ENCODE measurements around the gene NUP58.
"Not testable (repeated sequence)": the region's sequence is repeated elsewhere in the genome, so short reads cannot be mapped to it uniquely, and the experiment has no call there.

Gene NUP58

GRCh38 chr13:25306671-25307464 lies 5.4 kb downstream of the NUP58 start:
- DNase-seq: no peak

- no peak for DNase-seq
Measured at GRCh38 chr13:25310891-25311290, 9.5 kb downstream of the NUP58 start.

GRCh38 chr13:25318946-25319345 lies 17.5 kb downstream of the NUP58 start:
- DNase-seq: not testable (repeated sequence)

DNA sequence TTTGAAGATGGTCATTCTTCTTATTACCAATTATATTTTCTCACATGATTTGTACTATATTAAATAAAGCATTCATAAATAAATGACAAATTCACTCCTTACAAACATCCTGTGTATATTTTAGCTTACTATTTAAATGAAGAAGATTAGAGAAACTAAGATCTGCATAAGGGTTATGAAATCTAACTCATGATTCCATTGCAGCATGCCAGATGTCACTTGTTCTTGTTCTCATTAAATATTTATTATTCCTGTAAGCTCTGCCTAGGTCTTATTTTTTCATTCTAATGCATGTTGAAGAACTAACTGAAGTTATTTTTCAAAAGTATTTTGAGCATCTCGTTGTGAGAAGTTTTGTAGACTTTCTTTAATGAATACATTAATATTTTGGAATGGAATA lies 18.3 kb downstream of the NUP58 start:
- DNase-seq: no peak

DNA sequence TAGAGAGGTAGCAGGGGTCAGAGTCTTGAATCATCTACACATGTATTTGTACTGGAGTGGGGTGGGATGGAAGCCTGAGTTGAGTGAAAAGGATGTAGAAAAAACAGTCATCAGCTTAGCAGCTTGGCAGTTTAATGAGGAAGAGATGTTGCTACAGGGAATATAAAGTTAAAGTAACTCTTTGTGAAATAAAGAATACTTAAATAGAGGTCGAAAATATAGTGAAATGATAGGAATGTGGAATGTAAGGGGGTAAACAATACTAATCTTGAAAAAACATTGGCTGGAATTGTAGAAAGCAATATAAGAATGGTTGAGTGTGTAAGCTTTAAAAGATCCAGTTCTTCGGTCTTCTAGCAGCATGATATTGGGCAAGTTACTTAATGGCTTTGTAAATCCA lies 22.7 kb downstream of the NUP58 start:
- no peak for DNase-seq

DNA sequence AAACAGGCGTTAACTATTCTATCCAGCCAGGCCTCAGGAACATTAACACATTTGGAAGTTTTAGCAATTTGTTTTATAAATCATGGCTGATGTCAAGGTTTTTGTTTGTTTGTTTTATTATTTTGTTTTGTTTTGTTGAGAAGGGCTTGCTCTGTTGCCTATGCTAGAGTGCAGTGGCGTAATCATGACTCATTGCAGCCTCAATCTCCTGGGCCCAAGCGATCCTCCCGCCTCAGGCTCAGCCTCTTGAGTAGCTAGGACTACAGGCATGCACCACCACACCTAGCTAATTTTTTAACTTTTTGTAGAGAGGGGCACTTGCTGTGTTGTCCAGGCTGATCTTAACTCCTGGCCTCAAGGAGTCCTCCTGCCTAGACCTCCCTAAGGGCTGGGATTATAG lies 28.3 kb downstream of the NUP58 start:
- DNase-seq: no peak

- no peak for DNase-seq
Measured at GRCh38 chr13:25330541-25330940, 29.1 kb downstream of the NUP58 start.

DNA sequence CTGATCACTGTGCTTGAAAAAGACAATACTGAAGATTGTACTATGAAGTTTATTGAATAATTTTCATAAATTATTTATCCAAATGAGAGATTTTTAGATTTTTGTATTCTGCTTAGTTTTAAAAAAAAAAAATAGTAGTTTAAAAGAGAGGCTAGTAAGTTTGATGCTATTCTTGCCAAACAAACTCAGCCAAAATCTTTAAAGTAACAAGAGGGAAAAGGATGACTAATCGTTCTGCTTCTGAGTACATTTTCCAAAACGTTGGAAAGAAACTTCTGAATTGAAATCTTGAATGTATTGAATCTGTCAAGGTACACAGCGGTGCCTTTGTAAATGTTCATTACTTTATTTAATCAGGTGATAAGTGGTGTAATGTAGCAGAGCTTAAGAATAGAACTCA lies 34.4 kb downstream of the NUP58 start:
- no peak for DNase-seq

DNA sequence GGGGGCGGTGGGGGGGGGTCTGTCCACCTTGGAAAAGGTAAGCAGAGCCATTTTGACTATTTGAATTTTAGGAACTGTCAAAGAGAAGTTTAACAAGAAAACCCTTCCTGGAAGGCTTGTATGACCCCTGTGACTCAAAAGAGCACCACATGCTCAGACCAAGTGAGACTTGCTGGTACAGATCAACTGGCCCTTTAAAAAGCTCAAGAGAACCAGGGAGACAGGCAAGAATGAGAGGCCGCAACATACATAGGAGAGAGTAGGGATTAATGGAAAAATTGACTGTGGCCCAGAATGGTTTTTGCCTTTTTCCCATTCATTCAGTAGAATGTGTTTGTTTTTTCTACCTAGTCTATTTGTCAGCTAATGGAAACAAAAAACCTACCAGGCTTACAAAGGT lies 44.2 kb downstream of the NUP58 start:
- DNase-seq: no peak

DNA sequence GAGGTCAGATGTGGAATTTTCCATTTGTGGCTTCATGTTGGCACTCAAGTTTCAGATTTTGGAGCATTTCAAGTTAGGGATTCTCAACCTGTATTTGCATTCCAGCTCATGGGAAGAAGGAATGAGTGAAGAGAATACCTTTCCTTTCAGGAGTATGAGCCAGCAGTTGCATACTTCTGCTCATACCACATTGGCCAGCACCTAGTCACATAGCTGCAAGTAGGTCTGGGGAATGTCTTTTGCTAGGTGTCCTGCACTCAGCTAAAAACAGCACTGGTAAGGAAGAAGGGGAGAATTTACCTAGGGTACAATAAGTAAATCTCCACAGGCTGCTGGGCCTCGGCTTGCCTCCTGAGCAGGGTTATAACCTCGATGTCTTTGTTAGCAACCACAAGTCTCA lies 45.7 kb downstream of the NUP58 start:
- DNase-seq: no peak

DNA sequence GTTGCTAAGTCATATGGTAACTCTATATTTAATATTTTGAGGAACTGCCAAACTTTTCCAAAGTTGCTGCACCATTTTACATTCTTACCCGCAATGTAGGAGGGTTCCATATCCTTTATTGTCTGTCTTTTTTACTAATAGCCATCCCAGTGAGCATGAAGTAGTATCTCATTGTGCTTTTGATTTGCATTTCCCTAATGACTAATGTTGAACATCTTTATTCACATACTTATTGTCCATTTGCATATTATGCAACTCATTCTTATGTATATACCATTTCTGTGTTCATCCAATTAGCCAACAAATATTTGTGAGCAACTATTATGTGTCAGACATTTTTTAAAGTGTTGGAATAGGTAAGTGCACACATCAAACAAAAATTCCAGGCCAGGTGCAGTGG lies 50.0 kb downstream of the NUP58 start:
- DNase-seq: no peak

DNA sequence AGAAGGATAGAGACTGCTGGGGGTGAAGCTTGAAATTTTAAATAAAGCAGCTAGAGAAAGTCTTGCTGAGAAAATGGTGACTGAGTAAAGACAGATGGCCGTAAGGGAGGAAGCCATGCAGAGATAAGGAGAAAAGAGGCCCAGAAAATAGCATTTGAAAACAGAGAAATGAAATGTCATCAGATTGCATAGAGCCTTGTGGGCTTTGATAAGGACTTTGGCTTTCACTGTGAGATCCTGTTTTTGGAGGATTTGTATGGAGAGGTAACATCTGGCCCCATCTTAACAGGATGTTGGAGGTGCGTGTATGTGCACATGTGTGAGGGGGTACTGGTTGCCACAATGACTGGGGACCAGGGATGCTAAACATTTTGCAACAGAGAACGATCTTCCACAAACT lies 50.8 kb downstream of the NUP58 start:
- DNase-seq: no peak

DNA sequence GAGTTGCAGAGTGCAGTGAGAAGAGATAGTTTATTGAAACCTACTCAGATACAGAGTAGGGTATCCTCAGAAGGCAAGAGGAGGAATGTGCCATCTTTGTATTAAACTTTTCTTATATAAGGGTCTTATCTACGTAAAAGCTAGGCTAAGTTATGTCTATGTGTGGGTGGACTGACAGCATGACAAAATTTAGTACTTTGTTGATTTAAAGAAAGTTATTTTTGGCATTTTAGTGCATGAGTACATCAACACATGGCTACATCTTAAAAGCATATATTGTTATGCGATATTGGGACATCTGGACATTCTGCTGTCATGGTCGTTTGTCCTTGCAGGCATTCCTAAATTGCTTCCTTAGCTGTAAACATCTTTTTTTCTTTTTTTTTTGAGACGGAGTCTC lies 51.4 kb downstream of the NUP58 start:
- no peak for DNase-seq

DNA sequence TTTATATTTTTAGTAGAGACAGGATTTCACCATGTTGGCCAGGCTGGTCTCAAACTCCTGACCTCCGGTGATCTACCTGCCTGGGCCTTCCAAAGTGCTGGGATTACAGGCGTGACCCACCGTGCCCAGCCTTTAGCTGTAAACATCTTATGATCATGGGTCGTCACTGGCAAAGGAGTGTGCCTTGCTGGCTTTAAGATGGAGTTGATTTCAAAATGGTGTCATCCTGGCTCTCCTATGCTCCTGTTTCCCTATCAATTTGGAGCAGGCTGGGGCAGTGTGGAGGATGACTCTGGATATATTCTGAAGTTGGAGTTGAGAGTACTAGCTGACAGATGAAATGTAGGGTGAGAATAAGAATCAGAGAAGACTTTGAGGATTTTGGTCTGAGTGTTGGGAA lies 51.9 kb downstream of the NUP58 start:
- no peak for DNase-seq

DNA sequence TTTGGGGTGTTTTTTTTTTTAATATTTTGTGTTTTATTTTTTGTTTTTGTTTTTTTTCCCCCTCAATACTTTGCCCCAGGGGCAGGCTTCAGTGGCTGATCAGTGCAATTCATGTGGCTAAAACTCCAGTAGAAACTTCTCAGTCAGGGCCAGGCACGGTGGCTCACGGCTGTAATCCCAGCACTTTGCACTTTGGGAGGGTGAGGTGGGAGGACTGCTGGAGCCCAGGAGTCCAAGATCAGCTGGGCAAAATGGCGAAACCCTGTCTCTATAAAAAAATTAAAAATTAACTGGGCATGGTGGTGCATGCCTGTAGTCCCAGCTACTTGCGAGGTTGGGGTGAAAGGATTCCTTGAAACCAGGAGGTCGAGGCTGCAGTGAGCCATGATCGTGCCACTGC lies 53.0 kb downstream of the NUP58 start:
- DNase-seq: no peak

DNA sequence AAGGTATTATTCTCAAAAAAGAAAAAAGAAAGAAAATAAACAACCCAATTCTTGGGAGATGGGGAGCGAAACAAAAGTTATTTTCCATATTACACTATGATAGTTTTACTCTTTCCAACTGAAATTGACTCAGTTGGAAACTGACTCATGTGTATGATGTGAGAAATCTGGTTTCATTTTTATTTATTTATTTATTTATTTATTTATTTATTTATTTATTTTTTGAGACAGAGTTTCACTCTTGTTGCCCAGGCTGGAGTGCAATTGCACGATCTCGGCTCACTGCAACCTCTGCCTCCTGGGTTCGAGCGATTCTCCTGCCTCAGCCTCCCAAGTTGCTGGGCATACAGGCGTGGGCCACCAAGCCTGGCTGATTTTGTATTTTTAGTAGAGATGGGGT lies 59.0 kb downstream of the NUP58 start:
- not testable (repeated sequence) for DNase-seq

GRCh38 chr13:25365720-25366235 lies 64.4 kb downstream of the NUP58 start:
- no peak for DNase-seq

- no peak for DNase-seq
Measured at GRCh38 chr13:25371158-25371874, 69.9 kb downstream of the NUP58 start.

DNA sequence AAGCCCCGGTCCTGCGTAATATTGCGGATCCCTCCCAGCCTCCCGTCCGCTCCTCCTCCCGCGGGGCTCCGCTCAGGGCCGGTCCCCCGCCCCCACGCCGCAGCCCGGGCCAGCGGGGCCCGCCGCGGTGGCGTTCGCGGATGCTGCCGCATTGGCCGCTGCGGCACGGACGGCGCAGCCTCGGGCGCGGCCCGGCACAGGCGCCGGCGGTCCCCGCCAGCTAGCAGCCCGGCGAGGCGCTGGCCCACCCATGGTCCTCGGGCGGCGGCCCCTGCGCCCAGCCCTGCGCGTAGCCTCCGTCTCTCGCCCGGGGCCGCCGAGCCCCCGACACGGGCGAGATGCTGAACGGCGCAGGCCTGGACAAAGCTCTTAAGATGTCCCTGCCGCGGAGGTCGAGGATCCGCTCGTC lies 70.5 kb downstream of the NUP58 start, which contains the start of gene ATP8A2:
Gene ATP8A2, plus strand, starts transcription at position 100 of the 409 bp plus-strand sequence. Its CDS starts 239 bp downstream, at position 339.
- DNase-seq: no peak

- DNase-seq: peak; percentile 19
Measured at GRCh38 chr13:25372284-25373081, 71.1 kb downstream of the NUP58 start.

DNA sequence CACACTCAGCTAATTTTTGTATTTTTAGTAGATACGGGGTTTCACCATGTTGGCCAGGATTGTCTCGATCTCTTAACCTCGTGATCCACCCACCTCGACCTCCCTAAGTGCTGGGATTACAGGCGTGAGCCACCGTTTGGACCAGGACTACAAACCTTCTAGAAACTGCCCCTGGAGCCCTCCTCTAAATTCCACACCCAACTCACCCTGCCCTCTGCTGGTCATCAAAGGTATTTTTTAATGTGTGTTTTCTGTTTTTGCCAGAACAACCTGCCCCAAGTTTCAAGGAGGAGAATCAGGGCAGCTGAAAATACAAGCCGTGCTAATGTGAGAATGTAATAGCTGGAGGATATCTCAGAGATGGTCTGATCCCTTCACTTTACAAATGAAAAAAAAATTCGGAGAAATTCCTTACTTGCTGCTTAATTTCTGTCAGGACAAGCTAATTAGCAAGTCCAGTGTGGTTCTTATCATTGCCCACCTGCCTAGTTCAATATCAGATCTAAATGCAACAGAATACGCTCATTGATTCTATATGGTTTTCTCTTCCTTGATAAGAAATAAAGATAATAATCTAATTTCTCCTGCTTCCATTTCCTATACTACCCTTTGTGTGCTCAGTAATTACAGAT lies 74.4 kb downstream of the NUP58 start:
- DNase-seq: no peak

DNA sequence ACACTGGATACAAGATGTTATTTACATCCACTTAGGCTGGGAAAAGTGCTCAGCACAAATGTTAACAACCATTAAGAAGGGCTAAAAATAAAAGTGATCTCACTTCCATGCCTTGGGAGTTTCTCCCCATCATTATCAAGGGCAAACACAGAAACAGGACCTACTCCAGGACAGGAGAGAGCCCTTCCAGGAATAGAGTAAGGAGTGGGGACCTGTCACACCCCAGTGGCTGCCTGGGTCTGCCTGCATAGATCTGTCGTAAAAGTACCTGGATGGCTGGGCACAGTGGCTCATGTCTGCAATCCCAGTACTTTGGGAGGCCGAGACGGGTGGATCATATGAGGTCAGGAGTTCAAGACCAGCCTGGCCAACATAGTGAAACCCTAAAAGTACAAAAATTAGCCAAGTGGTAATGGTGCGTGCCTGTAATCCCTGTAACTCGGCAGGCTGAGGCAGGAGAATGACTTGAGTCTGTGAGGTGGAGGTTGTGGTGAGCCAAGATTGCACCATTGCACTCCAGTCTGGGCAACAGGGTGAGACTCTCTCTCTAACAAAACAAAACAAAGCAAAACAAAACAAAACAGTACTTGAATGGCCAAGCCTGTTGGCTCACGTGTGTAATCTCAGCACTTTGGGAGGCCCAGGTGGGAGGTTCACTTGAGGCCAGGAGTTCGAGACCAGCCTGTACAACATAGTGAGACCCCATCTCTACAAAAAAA lies 76.0 kb downstream of the NUP58 start:
- DNase-seq: no peak
